ENCODE measurements around the gene SRGAP3. TPM values are rescaled to one million over a fixed set of nuclear protein-coding genes. Genes with fewer than 3 reads are reported as not detected.

The SRGAP3 gene
- total RNA-seq, 1 experiment from 2014 or later: 5.3 TPM

DNA sequence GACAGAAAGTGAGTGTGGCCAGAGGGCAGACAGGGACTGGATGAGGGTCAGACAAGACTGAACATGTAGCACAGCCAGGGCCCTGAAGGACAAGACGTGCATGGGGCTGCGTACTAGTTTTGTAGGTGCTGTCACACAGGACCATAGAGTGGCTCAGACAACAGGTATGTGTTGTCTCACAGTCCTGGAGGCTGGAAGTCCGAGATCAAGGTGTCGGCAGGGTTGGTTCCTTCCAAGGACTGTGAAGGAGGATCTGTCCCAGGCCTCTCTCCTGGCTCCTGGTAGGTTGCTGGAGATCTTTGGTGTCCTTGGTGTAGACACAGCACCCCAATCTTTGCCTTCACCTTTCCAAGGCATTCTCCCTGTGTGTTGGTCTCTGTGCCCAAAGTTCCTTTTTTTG is 136.4 kb downstream of the SRGAP3 start:
- H3K27me3 ChIP-seq (ENCODE audit: control insufficient read depth, insufficient read depth, low read length): no peaks in the 10 kb centered on the region
- H3K4me3 ChIP-seq (ENCODE audit: insufficient read depth, low read depth, low read length): no peak overlapping the region
- H3K36me3 ChIP-seq (replicated peaks; ENCODE audit: control insufficient read depth, insufficient read depth, low read length): no peaks in the 10 kb centered on the region
- DNase-seq: no peak

DNA sequence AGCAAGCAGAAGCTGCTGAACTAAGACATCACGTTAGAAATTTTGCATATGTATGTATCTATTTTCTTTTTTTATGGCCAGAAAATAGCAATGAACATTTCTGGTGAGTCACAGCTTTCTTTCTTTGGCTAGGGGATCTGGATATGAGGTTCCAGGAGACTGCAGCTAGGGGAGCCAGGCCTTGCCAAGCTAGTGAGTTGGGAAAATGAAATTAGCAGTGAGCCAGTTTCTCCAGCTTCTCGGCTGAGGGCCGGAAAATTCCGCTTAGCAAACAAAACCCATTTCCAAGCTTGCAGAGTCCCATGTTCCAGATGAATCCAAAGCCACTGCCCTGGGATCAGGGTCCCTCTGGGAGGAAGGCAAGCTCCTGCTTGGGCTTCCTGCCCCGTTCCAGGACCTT is 137.6 kb downstream of the SRGAP3 start:
- Histone ChIP-seq H3K27me3 (ENCODE audit: control insufficient read depth, insufficient read depth, low read length) (no peaks in the 10 kb centered on the region), H3K4me3 (ENCODE audit: insufficient read depth, low read depth, low read length) (no peak overlapping the region), H3K36me3 (replicated peaks; ENCODE audit: control insufficient read depth, insufficient read depth, low read length) (no peaks in the 10 kb centered on the region)
- DNase-seq: no peak

- Histone ChIP-seq H3K36me3 (replicated peaks; ENCODE audit: control insufficient read depth, insufficient read depth, low read length) (no peaks in the 10 kb centered on the region), H3K4me3 (ENCODE audit: insufficient read depth, low read depth, low read length) (no peak overlapping the region), H3K27me3 (ENCODE audit: control insufficient read depth, insufficient read depth, low read length) (no peaks in the 10 kb centered on the region)
- DNase-seq: peak; percentile 90
These were observed 138.0 kb downstream of the SRGAP3 start for GRCh38 chr3:9111417-9111816.

- no peaks in the 10 kb centered on the region for H3K36me3 ChIP-seq (replicated peaks; ENCODE audit: control insufficient read depth, insufficient read depth, low read length)
- H3K27me3 ChIP-seq (ENCODE audit: control insufficient read depth, insufficient read depth, low read length): no peaks in the 10 kb centered on the region
- no peak for DNase-seq
- H3K4me3 ChIP-seq (ENCODE audit: insufficient read depth, low read depth, low read length): no peak overlapping the region
These were observed 138.6 kb downstream of the SRGAP3 start for GRCh38 chr3:9110802-9111201.

- Histone ChIP-seq H3K36me3 (replicated peaks; ENCODE audit: control insufficient read depth, insufficient read depth, low read length) (no peaks in the 10 kb centered on the region), H3K27me3 (ENCODE audit: control insufficient read depth, insufficient read depth, low read length) (no peaks in the 10 kb centered on the region), H3K4me3 (ENCODE audit: insufficient read depth, low read depth, low read length) (no peak overlapping the region)
- no peak for DNase-seq
These were observed 139.1 kb downstream of the SRGAP3 start for GRCh38 chr3:9110316-9110715.

- Histone ChIP-seq H3K27me3 (ENCODE audit: control insufficient read depth, insufficient read depth, low read length) (no peaks in the 10 kb centered on the region), H3K36me3 (replicated peaks; ENCODE audit: control insufficient read depth, insufficient read depth, low read length) (no peaks in the 10 kb centered on the region), H3K4me3 (ENCODE audit: insufficient read depth, low read depth, low read length) (no peak overlapping the region)
- DNase-seq: no peak
These were observed 139.9 kb downstream of the SRGAP3 start for GRCh38 chr3:9109568-9109914.

DNA sequence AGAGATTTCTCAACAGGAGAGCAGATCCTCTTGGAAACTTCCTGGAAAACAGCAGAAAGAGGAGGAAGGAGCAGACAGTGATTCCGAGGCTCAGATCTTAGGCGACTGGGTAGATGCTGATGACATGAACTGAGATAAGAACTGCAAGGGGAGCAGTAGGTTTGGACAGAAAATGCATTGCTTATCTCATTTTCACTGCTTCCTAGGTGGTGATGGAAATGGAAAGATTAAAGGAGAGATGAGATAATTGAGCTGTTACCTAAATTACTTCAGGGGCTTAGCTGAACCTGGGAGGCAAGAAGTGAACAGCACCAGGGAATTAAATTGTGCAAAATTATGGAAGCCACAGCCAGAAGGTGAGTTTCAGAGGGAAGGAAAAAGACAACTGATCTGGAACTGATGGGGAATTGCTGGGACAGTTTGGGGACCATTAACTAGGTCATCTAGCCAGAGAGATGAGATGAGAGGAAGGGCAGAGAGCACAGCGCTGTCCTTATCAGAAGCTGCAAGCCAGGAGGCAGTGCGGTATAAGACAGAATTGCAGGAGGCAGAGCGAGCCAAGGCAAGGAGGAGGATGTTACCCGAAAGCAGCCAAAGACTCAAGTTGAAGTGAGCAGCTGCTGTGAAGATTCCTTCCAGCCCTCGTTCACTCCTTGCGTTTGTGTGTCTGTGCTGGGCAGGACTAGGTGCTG is 140.4 kb downstream of the SRGAP3 start:
- no peak for DNase-seq
- no peaks in the 10 kb centered on the region for H3K27me3 ChIP-seq (ENCODE audit: control insufficient read depth, insufficient read depth, low read length)

GRCh38 chr3:9107738-9108137 is 141.7 kb downstream of the SRGAP3 start:
- no peak for DNase-seq
- Histone ChIP-seq H3K27me3 (ENCODE audit: control insufficient read depth, insufficient read depth, low read length) (no peaks in the 10 kb centered on the region), H3K4me3 (ENCODE audit: insufficient read depth, low read depth, low read length) (no peak overlapping the region), H3K36me3 (replicated peaks; ENCODE audit: control insufficient read depth, insufficient read depth, low read length) (no peaks in the 10 kb centered on the region)

More for the DNA sequence above, 140.4 kb downstream of the SRGAP3 start:
- H3K36me3 ChIP-seq (replicated peaks; ENCODE audit: control insufficient read depth, insufficient read depth, low read length): no peaks in the 10 kb centered on the region
- no peak overlapping the region for H3K4me3 ChIP-seq (ENCODE audit: insufficient read depth, low read depth, low read length)

DNA sequence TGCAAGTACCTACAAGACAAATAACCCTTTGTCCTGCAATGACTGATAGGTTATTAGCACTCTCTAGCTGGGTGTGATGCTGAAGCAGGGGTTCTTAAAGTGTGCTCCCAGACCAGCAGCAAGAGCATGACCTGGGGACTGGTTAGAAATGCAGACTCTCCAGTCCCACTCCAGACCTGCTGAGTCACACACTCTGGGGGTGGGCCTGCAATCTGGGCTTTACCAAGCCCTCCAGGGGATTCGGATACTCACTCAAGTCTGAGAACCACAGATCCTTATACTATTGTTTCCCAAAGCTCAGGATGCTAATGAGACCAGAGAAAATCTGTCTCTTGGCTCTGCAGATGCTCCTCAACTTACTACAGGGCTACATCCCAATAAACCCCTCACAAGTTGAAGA is 144.0 kb downstream of the SRGAP3 start:
- H3K4me3 ChIP-seq (ENCODE audit: insufficient read depth, low read depth, low read length): no peak overlapping the region
- H3K27me3 ChIP-seq (ENCODE audit: control insufficient read depth, insufficient read depth, low read length): no peaks in the 10 kb centered on the region
- H3K36me3 ChIP-seq (replicated peaks; ENCODE audit: control insufficient read depth, insufficient read depth, low read length): no peaks in the 10 kb centered on the region
- peak; percentile 48 for DNase-seq

- H3K27me3 ChIP-seq (ENCODE audit: control insufficient read depth, insufficient read depth, low read length): no peaks in the 10 kb centered on the region
- no peak overlapping the region for H3K4me3 ChIP-seq (ENCODE audit: insufficient read depth, low read depth, low read length)
- no peaks in the 10 kb centered on the region for H3K36me3 ChIP-seq (replicated peaks; ENCODE audit: control insufficient read depth, insufficient read depth, low read length)
- no peak for DNase-seq
These were observed 145.3 kb downstream of the SRGAP3 start for GRCh38 chr3:9104121-9104520.

DNA sequence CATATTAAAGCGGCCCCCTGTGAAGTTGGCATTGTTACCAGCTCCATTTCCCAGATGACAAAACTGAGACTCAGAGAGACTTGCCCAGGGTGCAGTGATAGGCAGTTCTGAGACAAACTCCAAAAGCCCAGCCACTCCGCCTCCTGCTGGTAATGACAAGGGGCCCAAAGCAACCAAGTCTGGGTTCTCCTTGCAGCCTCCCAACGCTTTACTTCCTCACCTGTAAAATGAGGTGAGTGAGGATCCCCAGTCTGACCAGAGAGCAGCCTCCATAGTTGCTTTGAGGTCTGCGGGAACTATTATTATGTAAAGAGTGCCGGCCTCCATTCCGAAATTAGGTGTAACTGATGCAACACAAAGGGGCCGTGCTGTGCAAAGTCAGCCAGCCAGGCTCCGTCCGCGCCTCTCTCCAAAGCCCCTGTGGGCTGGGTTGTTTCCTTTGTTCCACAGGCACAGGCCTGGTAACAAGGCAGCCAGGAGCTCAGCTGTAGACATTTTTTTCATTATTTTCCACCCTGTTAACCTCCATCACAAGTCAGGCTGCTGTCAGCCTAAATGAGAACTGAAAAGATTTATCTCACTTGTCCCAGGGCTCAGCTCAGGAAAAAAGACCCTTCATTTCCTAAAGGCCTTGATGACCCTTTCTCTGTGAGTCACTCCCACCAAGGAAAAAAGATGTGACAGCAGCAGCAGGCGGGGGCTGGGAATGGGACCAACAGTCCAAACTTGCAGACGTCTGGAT is 147.0 kb downstream of the SRGAP3 start:
- Histone ChIP-seq H3K36me3 (replicated peaks; ENCODE audit: control insufficient read depth, insufficient read depth, low read length) (no peaks in the 10 kb centered on the region), H3K27me3 (ENCODE audit: control insufficient read depth, insufficient read depth, low read length) (no peaks in the 10 kb centered on the region), H3K4me3 (ENCODE audit: insufficient read depth, low read depth, low read length) (no peak overlapping the region)
- peak; percentile 84 for DNase-seq

DNA sequence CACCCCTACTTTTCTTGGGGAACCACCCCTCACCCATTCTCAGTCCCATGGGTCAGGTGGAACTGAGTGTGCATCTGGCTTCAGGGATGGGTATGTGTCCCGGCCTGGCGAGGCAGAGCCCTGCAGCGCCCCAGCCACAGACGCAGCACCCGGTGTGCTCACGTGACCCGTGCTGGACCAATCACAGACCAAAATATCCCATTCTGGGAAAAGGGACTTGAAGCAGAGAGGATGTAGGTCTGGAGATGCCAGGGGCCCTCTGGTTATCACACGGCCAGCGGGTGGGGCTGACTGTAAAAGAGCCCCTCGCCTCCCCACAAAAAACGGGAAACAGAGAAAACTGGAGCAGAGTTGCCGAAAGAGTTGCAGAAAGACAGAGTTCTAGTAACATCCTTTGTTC is 148.2 kb downstream of the SRGAP3 start:
- peak; percentile 85 for DNase-seq
- Histone ChIP-seq H3K4me3 (ENCODE audit: insufficient read depth, low read depth, low read length) (no peak overlapping the region), H3K36me3 (replicated peaks; ENCODE audit: control insufficient read depth, insufficient read depth, low read length) (no peaks in the 10 kb centered on the region), H3K27me3 (ENCODE audit: control insufficient read depth, insufficient read depth, low read length) (no peaks in the 10 kb centered on the region)

DNA sequence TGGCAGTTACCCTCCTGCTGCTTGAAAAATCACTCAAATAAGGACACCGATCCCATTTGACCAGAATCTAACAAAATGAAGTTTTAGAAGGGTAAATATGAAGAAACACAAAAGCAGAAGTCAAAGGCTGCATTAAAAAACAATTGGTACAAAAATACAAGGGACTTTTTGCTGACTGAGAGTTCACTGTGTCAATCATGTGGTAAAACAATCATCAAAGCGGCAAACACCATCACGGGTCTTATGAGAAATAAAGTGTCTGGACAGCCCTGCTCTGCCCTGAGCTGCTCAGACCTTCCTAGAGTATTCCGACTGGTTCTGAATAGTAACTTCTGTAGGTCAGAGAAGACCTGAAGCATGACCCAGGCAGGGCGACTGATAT is 148.9 kb downstream of the SRGAP3 start:
- Histone ChIP-seq H3K36me3 (replicated peaks; ENCODE audit: control insufficient read depth, insufficient read depth, low read length) (no peaks in the 10 kb centered on the region), H3K4me3 (ENCODE audit: insufficient read depth, low read depth, low read length) (no peak overlapping the region)

DNA sequence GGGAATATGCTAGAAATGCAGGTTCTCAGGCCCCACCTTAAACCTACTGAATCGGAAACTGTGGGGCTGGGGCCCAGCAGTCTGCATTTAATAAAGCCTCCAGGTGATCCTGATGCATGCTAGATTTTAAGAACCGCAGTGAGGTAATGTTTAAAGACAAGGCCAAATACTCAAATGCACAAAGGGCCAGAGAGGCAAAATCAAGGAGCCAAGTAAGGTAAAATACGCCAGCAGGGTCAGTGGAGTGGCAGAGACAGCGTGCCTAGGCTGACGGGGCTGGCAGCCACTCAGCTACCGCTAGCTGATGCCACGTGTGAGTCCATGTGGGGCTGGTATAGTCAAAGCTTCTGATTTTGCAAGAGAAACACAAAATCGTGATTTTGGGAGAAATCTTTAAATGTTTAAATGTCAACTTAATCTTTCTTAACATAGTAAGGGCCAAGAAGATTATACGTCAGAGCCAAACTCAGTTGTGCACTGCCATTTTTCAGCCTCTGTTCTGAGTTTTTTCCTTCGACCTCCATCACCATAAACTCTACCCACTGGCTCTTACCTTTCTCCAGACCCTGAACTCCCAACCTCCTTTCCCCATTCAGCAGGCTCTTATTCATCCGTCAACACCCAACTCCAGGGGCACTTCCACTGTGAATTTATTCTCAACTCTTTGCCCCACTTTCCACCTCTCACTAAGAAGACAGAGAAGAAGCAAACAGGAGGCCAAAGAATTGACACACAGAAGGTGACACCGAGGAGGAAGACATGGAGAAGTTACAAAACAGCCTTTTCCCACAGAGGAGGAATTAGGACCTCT is 149.5 kb downstream of the SRGAP3 start:
- Histone ChIP-seq H3K36me3 (replicated peaks; ENCODE audit: control insufficient read depth, insufficient read depth, low read length) (no peaks in the 10 kb centered on the region), H3K4me3 (ENCODE audit: insufficient read depth, low read depth, low read length) (no peak overlapping the region), H3K27me3 (ENCODE audit: control insufficient read depth, insufficient read depth, low read length) (no peaks in the 10 kb centered on the region)
- no peak for DNase-seq

More for the DNA sequence above, 148.9 kb downstream of the SRGAP3 start:
- DNase-seq: no peak
- no peaks in the 10 kb centered on the region for H3K27me3 ChIP-seq (ENCODE audit: control insufficient read depth, insufficient read depth, low read length)

Data from H7 (cell line).